Bronchial epithelial cell (primary cell): Measurements from ENCODE around the gene PPP1R17. TPM values are rescaled to one million over a fixed set of nuclear protein-coding genes. Genes with fewer than 3 reads are reported as not detected.

Source experiments
- DNase-seq: peaks from one replicate; pipeline ENCODE4 v3.0.0-alpha.2; 2010; ENCODE audit warnings: low read depth
- FAIRE-seq: peaks from 2 replicates; lab custom pipeline; 2011; peaks lifted over from hg19 to GRCh38; lab: Jason Lieb, UNC
- H3K27me3 ChIP-seq: 2 replicates; pipeline ENCODE4 v1.5.1; 2011; ENCODE audit warnings: low read length; ENCODE audit not compliant: control insufficient read depth, insufficient read depth
- H3K36me3 ChIP-seq: 2 replicates; pipeline ENCODE4 v1.5.1; 2011; ENCODE audit warnings: low read length; ENCODE audit not compliant: control insufficient read depth, insufficient read depth
- H3K4me3 ChIP-seq: 2 replicates; pipeline ENCODE4 v1.5.1; 2011; ENCODE audit warnings: mild to moderate bottlenecking, low read depth, low read length, control low read depth
- total RNA-seq: library from RNA; depleted of rRNA; stranded (reverse); fragments of >200 nt; gene quantifications from 2 replicates; pipeline ENCODE4 v1.2.1, GENCODE V29; 2014
- TF ChIP-seq, protein P1 (sequence below): IDR thresholded peaks from 2 replicates; pipeline ENCODE4 v1.5.1; 2011; ENCODE audit warnings: mild to moderate bottlenecking, moderate library complexity, low read length, control low read depth, inconsistent platforms; ENCODE audit not compliant: insufficient read depth, severe bottlenecking

PPP1R17 gene
- total RNA-seq, 1 donor from 2014 or later, result not detected

- FAIRE-seq (no peak), DNase-seq (no peak)
- no peaks in the 10 kb centered on the region for H3K36me3 ChIP-seq
- H3K4me3 ChIP-seq, result no peak overlapping the region
- TF ChIP-seq, protein P1, sequence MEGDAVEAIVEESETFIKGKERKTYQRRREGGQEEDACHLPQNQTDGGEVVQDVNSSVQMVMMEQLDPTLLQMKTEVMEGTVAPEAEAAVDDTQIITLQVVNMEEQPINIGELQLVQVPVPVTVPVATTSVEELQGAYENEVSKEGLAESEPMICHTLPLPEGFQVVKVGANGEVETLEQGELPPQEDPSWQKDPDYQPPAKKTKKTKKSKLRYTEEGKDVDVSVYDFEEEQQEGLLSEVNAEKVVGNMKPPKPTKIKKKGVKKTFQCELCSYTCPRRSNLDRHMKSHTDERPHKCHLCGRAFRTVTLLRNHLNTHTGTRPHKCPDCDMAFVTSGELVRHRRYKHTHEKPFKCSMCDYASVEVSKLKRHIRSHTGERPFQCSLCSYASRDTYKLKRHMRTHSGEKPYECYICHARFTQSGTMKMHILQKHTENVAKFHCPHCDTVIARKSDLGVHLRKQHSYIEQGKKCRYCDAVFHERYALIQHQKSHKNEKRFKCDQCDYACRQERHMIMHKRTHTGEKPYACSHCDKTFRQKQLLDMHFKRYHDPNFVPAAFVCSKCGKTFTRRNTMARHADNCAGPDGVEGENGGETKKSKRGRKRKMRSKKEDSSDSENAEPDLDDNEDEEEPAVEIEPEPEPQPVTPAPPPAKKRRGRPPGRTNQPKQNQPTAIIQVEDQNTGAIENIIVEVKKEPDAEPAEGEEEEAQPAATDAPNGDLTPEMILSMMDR, result no peak
- H3K27me3 ChIP-seq, result no peaks in the 10 kb centered on the region
Observed at GRCh38 chr7:31669461-31669860, 17.6 kb upstream of the PPP1R17 start.

GRCh38 chr7:31679574-31680305, 7.3 kb upstream of the PPP1R17 start:
- DNase-seq, result no peak
- no peak for FAIRE-seq
- Histone ChIP-seq H3K4me3 (no peak overlapping the region), H3K27me3 (no peaks in the 10 kb centered on the region), H3K36me3 (no peaks in the 10 kb centered on the region)
- TF ChIP-seq, protein P1, result no peak

- Histone ChIP-seq H3K36me3 (no peaks in the 10 kb centered on the region), H3K4me3 (no peak overlapping the region), H3K27me3 (no peaks in the 10 kb centered on the region)
- DNase-seq (no peak), FAIRE-seq (no peak)
- TF ChIP-seq, protein P1, result no peak
Observed at GRCh38 chr7:31683445-31684225, 3.4 kb upstream of the PPP1R17 start.

DNA sequence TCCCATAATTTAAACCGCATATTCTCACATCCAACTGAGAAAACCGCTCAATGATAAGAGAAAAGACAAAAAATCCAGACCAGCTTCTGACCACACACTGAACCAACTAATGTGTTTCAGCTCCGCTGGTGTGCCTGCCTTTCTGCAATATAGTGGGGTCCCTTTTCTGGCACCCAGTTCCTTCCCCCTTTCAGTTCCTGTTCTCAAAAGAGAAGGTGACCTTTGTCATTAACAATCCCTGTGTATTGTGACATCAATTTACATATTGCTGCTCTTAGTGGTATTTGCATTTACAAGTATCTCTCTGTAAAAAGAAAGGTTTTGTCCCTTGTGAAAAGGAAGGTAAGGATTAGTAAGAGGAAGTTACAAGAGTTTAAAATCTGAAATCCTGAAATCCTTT, 1.4 kb downstream of the PPP1R17 start:
- no peak for FAIRE-seq
- DNase-seq, result no peak
- Histone ChIP-seq H3K4me3 (no peak overlapping the region), H3K36me3 (no peaks in the 10 kb centered on the region), H3K27me3 (no peaks in the 10 kb centered on the region)
- TF ChIP-seq, protein P1, result no peak

DNA sequence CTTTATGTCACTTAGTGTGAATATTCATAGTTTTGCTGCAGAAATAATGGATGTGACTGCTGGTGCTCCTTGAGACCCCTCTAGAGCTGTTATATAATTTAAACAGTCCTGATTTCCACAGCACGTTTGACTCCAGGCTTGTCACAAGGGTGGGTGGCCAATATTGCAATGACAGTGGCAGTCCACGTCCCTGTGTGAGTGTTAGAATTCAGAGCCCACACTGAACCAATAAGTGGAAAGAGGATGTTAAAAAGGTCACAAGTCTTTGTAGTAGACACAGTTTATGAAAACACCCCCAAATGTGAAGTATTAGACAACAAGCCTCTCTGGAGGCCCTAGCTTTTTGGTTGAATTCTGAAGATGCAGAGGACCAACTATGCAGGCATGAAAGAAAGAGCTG, 2.0 kb downstream of the PPP1R17 start:
- H3K27me3 ChIP-seq, result no peaks in the 10 kb centered on the region
- no peak for DNase-seq
- no peak for FAIRE-seq
- no peak overlapping the region for H3K4me3 ChIP-seq
- TF ChIP-seq, protein P1, result no peak
- no peaks in the 10 kb centered on the region for H3K36me3 ChIP-seq
